ENCODE data around the gene ANTKMT. TPM values are rescaled to one million over a fixed set of nuclear protein-coding genes. Genes with fewer than 3 reads are reported as not detected.

The ANTKMT gene
- total RNA-seq, 1 experiment from 2014 or later, result 93.6 TPM

DNA sequence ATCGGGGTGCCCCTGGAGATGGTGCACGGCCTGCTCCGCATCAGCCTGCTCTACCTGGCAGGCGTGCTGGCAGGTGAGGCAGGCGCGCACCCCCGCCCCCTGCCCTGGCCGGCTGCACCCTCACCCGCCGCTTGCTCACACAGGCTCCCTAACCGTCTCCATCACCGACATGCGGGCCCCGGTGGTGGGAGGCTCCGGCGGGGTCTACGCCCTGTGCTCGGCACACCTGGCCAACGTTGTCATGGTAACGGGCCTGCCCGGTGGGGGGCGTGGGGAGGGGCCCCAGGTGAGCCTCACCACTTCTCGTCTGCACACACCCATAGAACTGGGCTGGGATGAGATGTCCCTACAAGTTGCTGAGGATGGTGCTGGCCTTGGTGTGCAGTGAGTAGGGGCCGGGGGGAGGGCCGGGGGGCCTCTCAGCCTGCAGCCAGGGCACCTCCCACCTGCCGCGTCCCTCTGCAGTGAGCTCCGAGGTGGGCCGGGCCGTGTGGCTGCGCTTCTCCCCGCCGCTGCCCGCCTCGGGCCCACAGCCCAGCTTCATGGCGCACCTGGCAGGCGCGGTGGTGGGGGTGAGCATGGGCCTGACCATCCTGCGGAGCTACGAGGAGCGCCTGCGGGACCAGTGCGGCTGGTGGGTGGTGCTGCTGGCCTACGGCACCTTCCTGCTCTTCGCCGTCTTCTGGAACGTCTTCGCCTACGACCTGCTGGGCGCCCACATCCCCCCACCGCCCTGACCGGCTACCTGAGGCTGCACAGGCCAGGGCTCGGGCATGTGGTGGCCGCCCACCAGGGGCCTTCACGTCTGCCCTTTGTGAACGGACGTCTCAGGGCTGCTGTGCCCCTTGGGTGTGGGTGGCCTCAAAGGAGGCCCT lies 43.4 kb upstream of the ANTKMT start:
- H3K27ac ChIP-seq (ENCODE audit: low read length), result no peak overlapping the region
- no peak overlapping the region for H3K4me3 ChIP-seq (ENCODE audit: low read depth in 2 of 2, low read length in 2 of 2)
- no peaks in the 10 kb centered on the region for H3K27me3 ChIP-seq (ENCODE audit: control insufficient read depth, insufficient read depth, low read length)
- DNase-seq (ENCODE audit: low read depth, low spot score) (no peak), ATAC-seq (no peak)
- no peaks in the 10 kb centered on the region for H3K36me3 ChIP-seq (ENCODE audit: control insufficient read depth, insufficient read depth, low read length)
- TF ChIP-seq SIN3A (IDR thresholded peaks at IDR 0.05; ENCODE audit: borderline replicate concordance, insufficient read depth, low read depth, low read length) (no peak), TCF7L2 (IDR thresholded peaks at IDR 0.05; ENCODE audit: low read depth, low read length) (no peak), POLR2AphosphoS5 (IDR thresholded peaks at IDR 0.05; ENCODE audit: low read depth, low read length) (no peak)
- TF ChIP-seq, protein P1, sequence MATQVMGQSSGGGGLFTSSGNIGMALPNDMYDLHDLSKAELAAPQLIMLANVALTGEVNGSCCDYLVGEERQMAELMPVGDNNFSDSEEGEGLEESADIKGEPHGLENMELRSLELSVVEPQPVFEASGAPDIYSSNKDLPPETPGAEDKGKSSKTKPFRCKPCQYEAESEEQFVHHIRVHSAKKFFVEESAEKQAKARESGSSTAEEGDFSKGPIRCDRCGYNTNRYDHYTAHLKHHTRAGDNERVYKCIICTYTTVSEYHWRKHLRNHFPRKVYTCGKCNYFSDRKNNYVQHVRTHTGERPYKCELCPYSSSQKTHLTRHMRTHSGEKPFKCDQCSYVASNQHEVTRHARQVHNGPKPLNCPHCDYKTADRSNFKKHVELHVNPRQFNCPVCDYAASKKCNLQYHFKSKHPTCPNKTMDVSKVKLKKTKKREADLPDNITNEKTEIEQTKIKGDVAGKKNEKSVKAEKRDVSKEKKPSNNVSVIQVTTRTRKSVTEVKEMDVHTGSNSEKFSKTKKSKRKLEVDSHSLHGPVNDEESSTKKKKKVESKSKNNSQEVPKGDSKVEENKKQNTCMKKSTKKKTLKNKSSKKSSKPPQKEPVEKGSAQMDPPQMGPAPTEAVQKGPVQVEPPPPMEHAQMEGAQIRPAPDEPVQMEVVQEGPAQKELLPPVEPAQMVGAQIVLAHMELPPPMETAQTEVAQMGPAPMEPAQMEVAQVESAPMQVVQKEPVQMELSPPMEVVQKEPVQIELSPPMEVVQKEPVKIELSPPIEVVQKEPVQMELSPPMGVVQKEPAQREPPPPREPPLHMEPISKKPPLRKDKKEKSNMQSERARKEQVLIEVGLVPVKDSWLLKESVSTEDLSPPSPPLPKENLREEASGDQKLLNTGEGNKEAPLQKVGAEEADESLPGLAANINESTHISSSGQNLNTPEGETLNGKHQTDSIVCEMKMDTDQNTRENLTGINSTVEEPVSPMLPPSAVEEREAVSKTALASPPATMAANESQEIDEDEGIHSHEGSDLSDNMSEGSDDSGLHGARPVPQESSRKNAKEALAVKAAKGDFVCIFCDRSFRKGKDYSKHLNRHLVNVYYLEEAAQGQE (IDR thresholded peaks at IDR 0.05; ENCODE audit: insufficient read depth in 1 of 2, low read depth in 2 of 2, low read length in 1 of 2), result no peak
- TF ChIP-seq, protein P2, sequence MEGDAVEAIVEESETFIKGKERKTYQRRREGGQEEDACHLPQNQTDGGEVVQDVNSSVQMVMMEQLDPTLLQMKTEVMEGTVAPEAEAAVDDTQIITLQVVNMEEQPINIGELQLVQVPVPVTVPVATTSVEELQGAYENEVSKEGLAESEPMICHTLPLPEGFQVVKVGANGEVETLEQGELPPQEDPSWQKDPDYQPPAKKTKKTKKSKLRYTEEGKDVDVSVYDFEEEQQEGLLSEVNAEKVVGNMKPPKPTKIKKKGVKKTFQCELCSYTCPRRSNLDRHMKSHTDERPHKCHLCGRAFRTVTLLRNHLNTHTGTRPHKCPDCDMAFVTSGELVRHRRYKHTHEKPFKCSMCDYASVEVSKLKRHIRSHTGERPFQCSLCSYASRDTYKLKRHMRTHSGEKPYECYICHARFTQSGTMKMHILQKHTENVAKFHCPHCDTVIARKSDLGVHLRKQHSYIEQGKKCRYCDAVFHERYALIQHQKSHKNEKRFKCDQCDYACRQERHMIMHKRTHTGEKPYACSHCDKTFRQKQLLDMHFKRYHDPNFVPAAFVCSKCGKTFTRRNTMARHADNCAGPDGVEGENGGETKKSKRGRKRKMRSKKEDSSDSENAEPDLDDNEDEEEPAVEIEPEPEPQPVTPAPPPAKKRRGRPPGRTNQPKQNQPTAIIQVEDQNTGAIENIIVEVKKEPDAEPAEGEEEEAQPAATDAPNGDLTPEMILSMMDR (IDR thresholded peaks at IDR 0.05), result no peak
- ChIA-PET POLR2A (no interaction called here), CTCF (no interaction called here)
- in situ Hi-C loops (cut with HindIII; ENCODE audit: low pct_unique_long_range_greater_than_20kb, low sequenced_read_pairs) (no loop called here), intact Hi-C loops (cut with micrococcal nuclease; ENCODE audit: unreplicated experiment) (no loop called here)
- H3K9me3 ChIP-seq (ENCODE audit: control insufficient read depth, insufficient read depth, low read depth, low read length), result no peaks in the 10 kb centered on the region
- no TSS peak for BruUV-seq (replicated peaks)
- H3K4me1 ChIP-seq (ENCODE audit: control insufficient read depth, insufficient read depth, low read length), result peaks cover 31% of the 10 kb centered on the region

DNA sequence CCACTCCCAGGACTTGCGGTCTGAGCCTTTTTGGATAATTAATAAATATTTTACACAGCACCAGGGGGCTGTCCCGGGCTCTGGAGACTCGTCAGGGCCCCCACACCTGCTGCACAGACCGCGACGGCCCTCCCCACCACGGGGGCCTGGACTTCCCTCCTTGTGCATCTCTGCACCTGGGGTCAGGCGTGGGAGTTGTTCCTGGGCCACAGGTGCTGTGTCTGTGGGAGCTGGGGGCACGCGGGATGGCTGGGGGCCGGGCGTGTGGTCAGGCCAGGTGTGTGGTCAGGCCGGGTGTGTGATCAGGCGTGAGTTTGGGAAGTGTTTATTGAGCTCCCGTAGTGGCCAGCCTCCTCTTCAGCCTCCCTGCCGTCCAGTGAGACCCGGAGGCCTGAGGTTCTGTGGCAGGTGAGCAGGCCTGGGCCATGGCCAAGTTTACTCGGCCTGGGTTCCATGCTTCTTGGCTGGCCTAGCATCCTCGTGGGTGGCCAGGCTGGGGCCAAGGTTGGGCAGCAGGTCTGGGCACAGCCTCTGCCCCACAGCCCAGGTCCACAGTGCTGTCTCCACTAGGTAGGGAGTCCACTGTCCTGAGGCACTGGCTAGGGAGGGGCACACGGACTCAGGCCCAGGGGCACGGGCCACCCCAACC lies 42.6 kb upstream of the ANTKMT start:
- in situ Hi-C loops (cut with HindIII; ENCODE audit: low pct_unique_long_range_greater_than_20kb, low sequenced_read_pairs), result no loop called here
- no peak for TF ChIP-seq SIN3A (IDR thresholded peaks at IDR 0.05; ENCODE audit: borderline replicate concordance, insufficient read depth, low read depth, low read length)
- TF ChIP-seq, protein P1 (IDR thresholded peaks at IDR 0.05; ENCODE audit: insufficient read depth in 1 of 2, low read depth in 2 of 2, low read length in 1 of 2), result no peak
- TF ChIP-seq, protein P2 (IDR thresholded peaks at IDR 0.05), result no peak
- no peak for TF ChIP-seq TCF7L2 (IDR thresholded peaks at IDR 0.05; ENCODE audit: low read depth, low read length)
- TF ChIP-seq POLR2AphosphoS5 (IDR thresholded peaks at IDR 0.05; ENCODE audit: low read depth, low read length), result no peak
- Histone ChIP-seq H3K4me3 (ENCODE audit: low read depth in 2 of 2, low read length in 2 of 2) (no peak overlapping the region), H3K9me3 (ENCODE audit: control insufficient read depth, insufficient read depth, low read depth, low read length) (no peaks in the 10 kb centered on the region), H3K27me3 (ENCODE audit: control insufficient read depth, insufficient read depth, low read length) (no peaks in the 10 kb centered on the region), H3K27ac (ENCODE audit: low read length) (peak overlapping the region; percentile 48; the same call in 1 of the 2 replicates), H3K4me1 (ENCODE audit: control insufficient read depth, insufficient read depth, low read length) (peaks cover 36% of the 10 kb centered on the region), H3K36me3 (ENCODE audit: control insufficient read depth, insufficient read depth, low read length) (peaks cover 3% of the 10 kb centered on the region; the same call in 1 of the 2 replicates)
- ChIA-PET POLR2A (no interaction called here), CTCF (no interaction called here)
- DNase-seq (ENCODE audit: low read depth, low spot score), result no peak
- no peak for ATAC-seq
- intact Hi-C loops (cut with micrococcal nuclease; ENCODE audit: unreplicated experiment), result no loop called here
- BruUV-seq (replicated peaks), result no TSS peak

Measured in Panc1 (cell line).